ENCODE data around the gene IFT52.

DNA sequence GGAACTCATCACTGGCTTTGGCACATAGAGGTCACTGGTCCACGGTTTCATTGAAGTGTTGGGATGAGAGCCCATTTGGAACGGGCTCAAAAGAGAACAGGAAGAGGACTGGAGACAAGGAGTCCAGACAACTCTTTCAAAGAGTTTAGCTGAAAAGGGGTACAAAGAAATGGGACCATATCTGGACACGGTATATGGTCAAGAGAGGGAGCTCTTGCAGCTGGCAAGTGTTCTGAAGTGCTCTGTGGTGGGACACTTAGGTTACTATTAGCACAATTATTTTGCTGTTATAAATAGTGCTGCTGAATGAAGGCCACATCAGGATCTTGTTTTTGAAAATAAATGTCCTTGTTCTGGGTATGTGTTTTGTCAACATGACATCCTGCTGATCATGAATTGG, 27.3 kb upstream of the IFT52 start:
- TF ChIP-seq POLR2AphosphoS5 (IDR thresholded peaks at IDR 0.05; ENCODE audit: low read depth, low read length) (no peak), TAF1 (IDR thresholded peaks at IDR 0.05; ENCODE audit: borderline replicate concordance, low read depth, low read length) (no peak), POLR2A (IDR thresholded peaks at IDR 0.05; ENCODE audit: low read depth, low read length) (no peak)

Measured in GM12892 (cell line).